ENCODE results near the gene RNASEH2C. TPM values are rescaled to one million over a fixed set of nuclear protein-coding genes. Genes with fewer than 3 reads are reported as not detected.
A peak's percentile ranks its signal among the peaks of the same experiment; 100 is the strongest.
"Not testable (repeated sequence)": the region's sequence is repeated elsewhere in the genome, so short reads cannot be mapped to it uniquely, and the experiment has no call there.

The RNASEH2C gene
- total RNA-seq, 5 donors from 2014 or later (not counting 1 experiment from before 2014, with no cell fraction given) = 35.8 to 77.4 (median 70.7) TPM

DNA sequence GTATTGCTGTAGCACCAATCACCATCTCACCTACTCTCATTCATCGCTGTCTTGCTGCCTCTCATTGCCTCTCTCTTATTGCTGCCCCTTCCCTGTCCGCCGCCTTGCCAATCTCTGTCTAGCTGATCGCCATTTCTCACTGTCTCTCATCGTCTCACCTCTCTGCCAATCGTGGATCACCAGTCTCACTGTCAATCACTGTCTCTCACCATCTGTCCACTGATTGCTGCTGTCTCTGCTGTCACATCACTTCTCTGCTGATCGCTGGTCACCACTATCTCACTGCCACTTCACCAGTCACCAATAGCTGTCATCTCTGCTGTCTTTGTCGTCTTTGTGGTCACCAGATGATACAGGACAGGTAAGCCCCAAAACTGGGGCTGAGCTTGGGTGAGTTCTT, 20.6 kb upstream of the RNASEH2C start:
- Histone ChIP-seq H3K36me3 (ENCODE audit: control insufficient read depth in 2 of 2, extremely low read depth in 1 of 2, insufficient read depth in 1 of 2, low read length in 1 of 2) (no peaks in the 10 kb centered on the region), H3K27ac (ENCODE audit: low read length) (no peak overlapping the region), H3K27me3 (replicated peaks in 1 of 2; ENCODE audit: control insufficient read depth in 2 of 2, extremely low read depth in 1 of 2, insufficient read depth in 2 of 2, low read length in 1 of 2) (peaks cover 2 to 31% of the 10 kb centered on the region in 2 experiments), H3K9me3 (no peaks in the 10 kb centered on the region), H3K4me1 (ENCODE audit: control insufficient read depth in 1 of 2, extremely low read depth in 1 of 2, insufficient read depth in 2 of 2, low read length in 2 of 2) (no peaks in the 10 kb centered on the region), H3K4me3 (ENCODE audit: control insufficient read depth in 1 of 2, extremely low read depth in 1 of 2, low read length in 1 of 2) (no peak overlapping the region)
- ChIA-PET CTCF (interaction anchor here in 1 of 2 donors (0.5 to 1.3 kb wide), 2 partner anchors 14 to 45 kb away, joined by 3 to 6 read pairs; no protein-coding TSS in a partner anchor), POLR2A (interaction anchor here in 1 of 2 donors (0.6 kb wide), 1 partner anchor 72 kb away, joined by 3 read pairs; no protein-coding TSS in a partner anchor)
- DNase-seq (no peak), ATAC-seq (replicated peaks in 1 of 4) (no peak)
- Mint-ChIP-seq H3K9me3 (no peaks in the 10 kb centered on the region), H3K27ac (peak overlapping the region in 1 of 2 donors; percentile 2), H3K4me3 (no peak overlapping the region), H3K27me3 (peaks cover 14 to 21% of the 10 kb centered on the region in 2 donors), H3K4me1 (no peaks in the 10 kb centered on the region), H3K36me3 (no peaks in the 10 kb centered on the region)
- 86% methylated on average over 6 of the region's 8 CpGs for WGBS (ENCODE audit: insufficient coverage)

GRCh38 chr11:65739022-65739421, 18.4 kb upstream of the RNASEH2C start:
- H3K9me3 ChIP-seq = no peaks in the 10 kb centered on the region
- peaks cover 17% of the 10 kb centered on the region in 2 donors for H3K27me3 Mint-ChIP-seq
- H3K4me1 Mint-ChIP-seq = no peaks in the 10 kb centered on the region
- H3K4me1 ChIP-seq (ENCODE audit: control insufficient read depth in 1 of 2, extremely low read depth in 1 of 2, insufficient read depth in 2 of 2, low read length in 2 of 2) = no peaks in the 10 kb centered on the region
- ATAC-seq (replicated peaks in 1 of 4) (no peak), DNase-seq (no peak)
- no peak overlapping the region for H3K4me3 ChIP-seq (ENCODE audit: control insufficient read depth in 1 of 2, extremely low read depth in 1 of 2, low read length in 1 of 2)
- no CpG with 5 or more reads among the region's 2 CpGs for WGBS (ENCODE audit: insufficient coverage)
- no peaks in the 10 kb centered on the region for H3K36me3 ChIP-seq (ENCODE audit: control insufficient read depth in 2 of 2, extremely low read depth in 1 of 2, insufficient read depth in 1 of 2, low read length in 1 of 2)
- no peak overlapping the region for H3K27ac ChIP-seq (ENCODE audit: low read length)
- POLR2A ChIA-PET = no interaction called here
- CTCF ChIA-PET = no interaction called here
- no peaks in the 10 kb centered on the region for H3K9me3 Mint-ChIP-seq
- peaks cover 4 to 21% of the 10 kb centered on the region in 2 experiments for H3K27me3 ChIP-seq (replicated peaks in 1 of 2; ENCODE audit: control insufficient read depth in 2 of 2, extremely low read depth in 1 of 2, insufficient read depth in 2 of 2, low read length in 1 of 2)
- H3K36me3 Mint-ChIP-seq = no peaks in the 10 kb centered on the region
- no peak overlapping the region for H3K4me3 Mint-ChIP-seq
- H3K27ac Mint-ChIP-seq = no peak overlapping the region

GRCh38 chr11:65736810-65737209, 16.2 kb upstream of the RNASEH2C start:
- H3K27me3 Mint-ChIP-seq = peaks cover 17 to 26% of the 10 kb centered on the region in 2 donors
- no peaks in the 10 kb centered on the region for H3K4me1 Mint-ChIP-seq
- no peak overlapping the region for H3K4me3 Mint-ChIP-seq
- ChIA-PET POLR2A (no interaction called here), CTCF (no interaction called here)
- Histone ChIP-seq H3K27ac (ENCODE audit: low read length) (no peak overlapping the region), H3K4me1 (ENCODE audit: control insufficient read depth in 1 of 2, extremely low read depth in 1 of 2, insufficient read depth in 2 of 2, low read length in 2 of 2) (no peaks in the 10 kb centered on the region), H3K36me3 (ENCODE audit: control insufficient read depth in 2 of 2, extremely low read depth in 1 of 2, insufficient read depth in 1 of 2, low read length in 1 of 2) (no peaks in the 10 kb centered on the region), H3K9me3 (no peaks in the 10 kb centered on the region), H3K27me3 (replicated peaks in 1 of 2; ENCODE audit: control insufficient read depth in 2 of 2, extremely low read depth in 1 of 2, insufficient read depth in 2 of 2, low read length in 1 of 2) (peaks cover 4 to 19% of the 10 kb centered on the region in 2 experiments), H3K4me3 (ENCODE audit: control insufficient read depth in 1 of 2, extremely low read depth in 1 of 2, low read length in 1 of 2) (no peak overlapping the region)
- ATAC-seq (replicated peaks in 1 of 4) = no peak
- no peaks in the 10 kb centered on the region for H3K36me3 Mint-ChIP-seq
- H3K27ac Mint-ChIP-seq = no peak overlapping the region
- no peak for DNase-seq
- no peaks in the 10 kb centered on the region for H3K9me3 Mint-ChIP-seq

DNA sequence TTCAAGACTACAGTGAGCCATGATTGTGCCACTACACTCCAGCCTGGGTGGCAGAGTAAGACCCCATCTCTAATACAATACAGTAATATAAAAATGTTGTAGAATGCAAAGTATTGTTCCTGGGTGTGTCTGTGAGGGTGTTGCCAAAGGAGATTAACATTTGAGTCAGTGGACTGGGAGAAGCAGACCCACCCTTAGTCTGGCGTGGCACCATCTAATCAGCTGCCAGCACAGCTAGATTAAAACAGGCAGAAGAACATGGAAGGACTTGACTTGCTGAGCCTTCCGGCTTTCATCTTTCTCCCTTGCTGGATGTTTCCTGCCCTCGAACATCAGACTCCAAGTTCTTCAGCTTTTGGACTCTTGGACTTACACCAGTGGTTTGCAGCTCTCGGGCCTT, 14.5 kb upstream of the RNASEH2C start:
- H3K4me1 Mint-ChIP-seq; H3K9me3 Mint-ChIP-seq; ATAC-seq (replicated peaks in 1 of 4); H3K4me1 ChIP-seq (ENCODE audit: control insufficient read depth in 1 of 2, extremely low read depth in 1 of 2, insufficient read depth in 2 of 2, low read length in 2 of 2); H3K36me3 Mint-ChIP-seq; H3K4me3 Mint-ChIP-seq; H3K27ac Mint-ChIP-seq; H3K9me3 ChIP-seq; H3K27ac ChIP-seq (ENCODE audit: low read length); CTCF ChIA-PET; DNase-seq; H3K4me3 ChIP-seq (ENCODE audit: control insufficient read depth in 1 of 2, extremely low read depth in 1 of 2, low read length in 1 of 2); H3K36me3 ChIP-seq (ENCODE audit: control insufficient read depth in 2 of 2, extremely low read depth in 1 of 2, insufficient read depth in 1 of 2, low read length in 1 of 2): not testable (repeated sequence)
- peaks cover 4 to 12% of the 10 kb centered on the region in 2 experiments for H3K27me3 ChIP-seq (replicated peaks in 1 of 2; ENCODE audit: control insufficient read depth in 2 of 2, extremely low read depth in 1 of 2, insufficient read depth in 2 of 2, low read length in 1 of 2)
- peaks cover 19 to 23% of the 10 kb centered on the region in 2 donors for H3K27me3 Mint-ChIP-seq
- WGBS (ENCODE audit: insufficient coverage) = 81% methylated on average over 4 of the region's 4 CpGs
- POLR2A ChIA-PET = interaction anchor here in 1 of 2 donors (0.5 kb wide), 1 partner anchor 10 kb away, joined by 4 read pairs; no protein-coding TSS in a partner anchor

DNA sequence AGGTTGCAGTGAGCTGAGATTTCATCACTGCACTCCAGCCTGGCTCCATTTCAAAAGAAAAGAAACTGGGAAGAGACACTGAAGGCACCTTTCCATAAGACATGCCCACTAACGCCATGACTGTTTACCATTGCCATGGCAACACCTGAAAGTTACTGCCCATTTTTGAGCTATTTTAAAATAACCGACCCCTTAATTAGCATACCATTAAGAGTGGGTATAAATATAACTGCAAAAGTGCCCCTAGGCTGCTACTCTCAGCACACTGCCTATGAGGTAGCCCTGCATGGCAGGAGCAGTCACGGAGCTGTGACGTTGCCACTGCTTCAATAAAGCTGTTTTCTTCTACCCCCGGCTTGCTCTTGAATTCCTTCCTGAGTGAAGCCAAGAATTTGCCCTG, 9.9 kb upstream of the RNASEH2C start:
- POLR2A ChIA-PET = interaction anchor here in 1 of 2 donors (0.5 kb wide), 1 partner anchor 210 kb away, joined by 4 read pairs; no protein-coding TSS in a partner anchor
- Mint-ChIP-seq H3K27ac (no peak overlapping the region), H3K9me3 (no peaks in the 10 kb centered on the region), H3K36me3 (no peaks in the 10 kb centered on the region), H3K4me3 (no peak overlapping the region), H3K27me3 (peaks cover 16 to 26% of the 10 kb centered on the region in 2 donors), H3K4me1 (no peaks in the 10 kb centered on the region)
- peaks cover 2 to 30% of the 10 kb centered on the region in 2 experiments for H3K27me3 ChIP-seq (replicated peaks in 1 of 2; ENCODE audit: control insufficient read depth in 2 of 2, extremely low read depth in 1 of 2, insufficient read depth in 2 of 2, low read length in 1 of 2)
- H3K4me1 ChIP-seq (ENCODE audit: control insufficient read depth in 1 of 2, extremely low read depth in 1 of 2, insufficient read depth in 2 of 2, low read length in 2 of 2) = no peaks in the 10 kb centered on the region
- H3K9me3 ChIP-seq = no peaks in the 10 kb centered on the region
- WGBS (ENCODE audit: insufficient coverage) = 81% methylated on average over 2 of the region's 5 CpGs
- no peak overlapping the region for H3K27ac ChIP-seq (ENCODE audit: low read length)
- ATAC-seq (replicated peaks in 1 of 4) (no peak), DNase-seq (no peak)
- no peak overlapping the region for H3K4me3 ChIP-seq (ENCODE audit: control insufficient read depth in 1 of 2, extremely low read depth in 1 of 2, low read length in 1 of 2)
- H3K36me3 ChIP-seq (ENCODE audit: control insufficient read depth in 2 of 2, extremely low read depth in 1 of 2, insufficient read depth in 1 of 2, low read length in 1 of 2) = no peaks in the 10 kb centered on the region
- CTCF ChIA-PET = no interaction called here

DNA sequence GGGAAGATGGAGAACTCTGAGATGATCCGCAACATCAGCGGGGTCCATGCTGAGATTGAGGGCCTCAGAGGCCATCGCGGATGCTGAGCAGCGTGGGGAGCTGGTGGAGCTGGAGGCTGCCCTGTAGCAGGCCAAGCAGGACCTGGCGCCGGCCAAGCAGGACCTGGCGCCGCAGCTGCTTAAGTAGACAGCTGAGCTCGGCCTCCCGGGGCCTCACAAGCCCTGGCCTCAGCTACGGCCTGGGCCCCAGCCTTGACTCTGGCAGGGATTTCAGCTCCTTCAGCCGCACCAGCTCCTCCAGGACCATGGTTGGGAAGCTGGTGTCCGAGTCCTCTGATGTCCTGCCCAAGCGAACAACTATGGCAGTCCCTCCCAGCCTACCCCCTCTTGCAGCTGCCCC, 7.3 kb upstream of the RNASEH2C start:
- Histone ChIP-seq H3K36me3 (ENCODE audit: control insufficient read depth in 2 of 2, extremely low read depth in 1 of 2, insufficient read depth in 1 of 2, low read length in 1 of 2) (no peaks in the 10 kb centered on the region), H3K27me3 (replicated peaks in 1 of 2; ENCODE audit: control insufficient read depth in 2 of 2, extremely low read depth in 1 of 2, insufficient read depth in 2 of 2, low read length in 1 of 2) (peaks cover 0 to 28% of the 10 kb centered on the region in 2 experiments), H3K9me3 (no peaks in the 10 kb centered on the region), H3K4me1 (ENCODE audit: control insufficient read depth in 1 of 2, extremely low read depth in 1 of 2, insufficient read depth in 2 of 2, low read length in 2 of 2) (no peaks in the 10 kb centered on the region), H3K4me3 (ENCODE audit: control insufficient read depth in 1 of 2, extremely low read depth in 1 of 2, low read length in 1 of 2) (no peak overlapping the region), H3K27ac (ENCODE audit: low read length) (no peak overlapping the region)
- ChIA-PET CTCF (interaction anchor here in 1 of 2 donors (0.6 to 0.7 kb wide), 2 partner anchors 43 to 119 kb away, joined by 4 read pairs; no protein-coding TSS in a partner anchor), POLR2A (interaction anchor here in 1 of 2 donors (0.6 kb wide), 1 partner anchor 54 kb away, joined by 4 read pairs; no protein-coding TSS in a partner anchor)
- WGBS (ENCODE audit: insufficient coverage) = 94% methylated on average over 14 of the region's 15 CpGs
- DNase-seq (no peak), ATAC-seq (replicated peaks in 1 of 4) (no peak)
- H3K4me3 Mint-ChIP-seq = no peak overlapping the region
- no peaks in the 10 kb centered on the region for H3K9me3 Mint-ChIP-seq
- no peak overlapping the region for H3K27ac Mint-ChIP-seq
- peaks cover 10 to 15% of the 10 kb centered on the region in 2 donors for H3K27me3 Mint-ChIP-seq
- H3K4me1 Mint-ChIP-seq = no peaks in the 10 kb centered on the region
- H3K36me3 Mint-ChIP-seq = no peaks in the 10 kb centered on the region
